ENCODE measurements around the gene CASZ1. TPM values are rescaled to one million over a fixed set of nuclear protein-coding genes. Genes with fewer than 3 reads are reported as not detected.

The CASZ1 gene
- total and polyA plus RNA-seq, 10 of the 15 experiments (the other 5 are each of a cell fraction or from before 2014, with no cell fraction given), result 0.52 to 9.8 (median 3.7) TPM

- CTCF ChIA-PET, result no interaction called here
- intact Hi-C loops (cut with micrococcal nuclease; ENCODE audit: unreplicated experiment) (no loop called here), in situ Hi-C loops (cut with MboI) (no loop called here)
- no peaks in the 10 kb centered on the region; a peak in 1 of 4 replicates for H3K27me3 ChIP-seq (replicated peaks in 1 of 2; ENCODE audit: control insufficient read depth in 2 of 2, insufficient read depth in 2 of 2, low read length in 1 of 2)
- no peaks in the 10 kb centered on the region for H3K36me3 ChIP-seq (ENCODE audit: control insufficient read depth in 2 of 2, insufficient read depth in 2 of 2, low read length in 1 of 2)
- TF ChIP-seq SP1 (IDR thresholded peaks at IDR 0.05; ENCODE audit: low read depth, low read length), result no peak
- TF ChIP-seq ZNF622 (IDR thresholded peaks at IDR 0.05), result no peak
- TF ChIP-seq, protein P1, sequence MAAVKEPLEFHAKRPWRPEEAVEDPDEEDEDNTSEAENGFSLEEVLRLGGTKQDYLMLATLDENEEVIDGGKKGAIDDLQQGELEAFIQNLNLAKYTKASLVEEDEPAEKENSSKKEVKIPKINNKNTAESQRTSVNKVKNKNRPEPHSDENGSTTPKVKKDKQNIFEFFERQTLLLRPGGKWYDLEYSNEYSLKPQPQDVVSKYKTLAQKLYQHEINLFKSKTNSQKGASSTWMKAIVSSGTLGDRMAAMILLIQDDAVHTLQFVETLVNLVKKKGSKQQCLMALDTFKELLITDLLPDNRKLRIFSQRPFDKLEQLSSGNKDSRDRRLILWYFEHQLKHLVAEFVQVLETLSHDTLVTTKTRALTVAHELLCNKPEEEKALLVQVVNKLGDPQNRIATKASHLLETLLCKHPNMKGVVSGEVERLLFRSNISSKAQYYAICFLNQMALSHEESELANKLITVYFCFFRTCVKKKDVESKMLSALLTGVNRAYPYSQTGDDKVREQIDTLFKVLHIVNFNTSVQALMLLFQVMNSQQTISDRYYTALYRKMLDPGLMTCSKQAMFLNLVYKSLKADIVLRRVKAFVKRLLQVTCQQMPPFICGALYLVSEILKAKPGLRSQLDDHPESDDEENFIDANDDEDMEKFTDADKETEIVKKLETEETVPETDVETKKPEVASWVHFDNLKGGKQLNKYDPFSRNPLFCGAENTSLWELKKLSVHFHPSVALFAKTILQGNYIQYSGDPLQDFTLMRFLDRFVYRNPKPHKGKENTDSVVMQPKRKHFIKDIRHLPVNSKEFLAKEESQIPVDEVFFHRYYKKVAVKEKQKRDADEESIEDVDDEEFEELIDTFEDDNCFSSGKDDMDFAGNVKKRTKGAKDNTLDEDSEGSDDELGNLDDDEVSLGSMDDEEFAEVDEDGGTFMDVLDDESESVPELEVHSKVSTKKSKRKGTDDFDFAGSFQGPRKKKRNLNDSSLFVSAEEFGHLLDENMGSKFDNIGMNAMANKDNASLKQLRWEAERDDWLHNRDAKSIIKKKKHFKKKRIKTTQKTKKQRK (IDR thresholded peaks at IDR 0.05; ENCODE audit: low read depth, low read length), result no peak
- no peak for TF ChIP-seq STAT1 (conservative IDR thresholded peaks at IDR 0.05)
- TF ChIP-seq SMC3 (IDR thresholded peaks at IDR 0.05; ENCODE audit: borderline replicate concordance, low read length), result no peak
- no peak for TF ChIP-seq EED (IDR thresholded peaks at IDR 0.05; ENCODE audit: low read depth)
- no peak for TF ChIP-seq ZSCAN29 (IDR thresholded peaks at IDR 0.05)
- RAD21 ChIA-PET (ENCODE audit: unreplicated experiment), result no interaction called here
- SMC1A ChIA-PET (ENCODE audit: uncharacterized antibody, unreplicated experiment), result no interaction called here
- no peak overlapping the region for H3K9ac ChIP-seq (ENCODE audit: control insufficient read depth, insufficient read depth, low read length)
- no peak overlapping the region for H2AFZ ChIP-seq (ENCODE audit: control insufficient read depth, low read depth, low read length)
- H3K4me1 ChIP-seq (ENCODE audit: control insufficient read depth, insufficient read depth, low read length), result no peaks in the 10 kb centered on the region; the same call in 1 of the 2 replicates
- no peak overlapping the region for H3K4me2 ChIP-seq (ENCODE audit: control insufficient read depth, insufficient read depth)
- no peaks in the 10 kb centered on the region for H4K20me1 ChIP-seq (ENCODE audit: control insufficient read depth, insufficient read depth)
- no peak overlapping the region for H3K27ac ChIP-seq (ENCODE audit: control insufficient read depth, insufficient read depth)
- POLR2A ChIA-PET, result no interaction called here
- no peak for ATAC-seq
- BruUV-seq (replicated peaks), result no TSS peak
- no peak for FAIRE-seq
- no peaks in the 10 kb centered on the region for H3K79me2 ChIP-seq (ENCODE audit: control insufficient read depth, insufficient read depth, low read length)
- no peaks in the 10 kb centered on the region for H3K9me3 ChIP-seq (replicated peaks; ENCODE audit: control insufficient read depth, insufficient read depth, low read length)
- no peak for DNase-seq (ENCODE audit: low read depth, low spot score)
- WGBS (ENCODE audit: insufficient coverage, insufficient replicate concordance, low lambda C conversion rate, missing lambda C conversion rate), result 38% methylated on average over 7 of the region's 7 CpGs
- H3K4me3 ChIP-seq, result no peak overlapping the region
Observed at GRCh38 chr1:10730985-10731384, 65.5 kb downstream of the CASZ1 start.
